ENCODE results near the gene VIT. TPM values are rescaled to one million over a fixed set of nuclear protein-coding genes. Genes with fewer than 3 reads are reported as not detected.

VIT gene
- polyA plus RNA-seq, 1 of the 3 experiments (the other 2 are of a cell fraction) = not detected

DNA sequence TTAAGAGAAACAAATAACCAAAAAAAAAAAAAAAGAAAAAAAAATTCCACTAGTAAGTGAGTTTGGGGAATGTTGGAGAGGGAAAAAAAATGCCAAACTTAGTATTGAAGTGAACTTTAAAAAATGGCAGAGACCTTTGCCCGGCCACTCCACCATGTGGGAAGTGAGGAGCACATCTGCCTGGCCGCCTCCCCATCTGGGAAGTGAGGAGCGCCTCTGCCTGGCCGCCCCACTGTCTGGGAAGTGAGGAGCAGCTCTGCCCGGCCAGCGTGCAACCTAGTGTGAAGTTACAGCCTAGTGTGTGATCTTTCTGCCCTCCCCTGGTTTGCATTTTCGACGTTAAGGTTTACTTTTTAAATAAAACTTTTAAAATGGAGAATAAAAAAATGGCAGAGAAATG, 33.9 kb upstream of the VIT start:
- Histone ChIP-seq H3K4me2 (no peak overlapping the region), H3K4me1 (ENCODE audit: control insufficient read depth in 1 of 2, insufficient read depth in 2 of 2, low read depth in 1 of 2, low read length in 1 of 2) (no peaks in the 10 kb centered on the region; a peak in 1 of 4 replicates), H3K36me3 (replicated peaks in 1 of 2; ENCODE audit: control insufficient read depth in 1 of 2, insufficient read depth in 2 of 2, low read length in 1 of 2) (no peaks in the 10 kb centered on the region), H3F3A (replicated peaks; ENCODE audit: insufficient read depth) (peaks cover 9% of the 10 kb centered on the region), H3K27ac (ENCODE audit: low read depth in 2 of 2, low read length in 1 of 2) (no peak overlapping the region), H4K20me1 (ENCODE audit: insufficient read depth) (no peaks in the 10 kb centered on the region), H3K9ac (no peak overlapping the region), H3K9me2 (no peaks in the 10 kb centered on the region), H3K79me2 (ENCODE audit: insufficient read depth) (no peaks in the 10 kb centered on the region), H3K9me3 (no peaks in the 10 kb centered on the region), H3K4me3 (ENCODE audit: low read depth in 2 of 2, low read length in 1 of 2) (no peak overlapping the region), H2AFZ (ENCODE audit: low read depth) (no peak overlapping the region), H3K27me3 (ENCODE audit: insufficient read depth) (no peaks in the 10 kb centered on the region)
- TF ChIP-seq TEAD4 (IDR thresholded peaks at IDR 0.05; ENCODE audit: borderline replicate concordance, insufficient read depth) = no peak
- TF ChIP-seq RAD21 (IDR thresholded peaks at IDR 0.05; ENCODE audit: low read length) = no peak
- DNase-seq = no peak
- POLR2A ChIA-PET = no interaction called here
- CTCF ChIA-PET = interaction anchor here (1.1 to 6.0 kb wide), 3 partner anchors 35 to 309 kb away, joined by 3 to 57 read pairs (median 3); partner anchors contain the start of gene CRIM1
- 73% methylated on average over 8 of the region's 8 CpGs for WGBS (ENCODE audit: low lambda C conversion rate)

DNA sequence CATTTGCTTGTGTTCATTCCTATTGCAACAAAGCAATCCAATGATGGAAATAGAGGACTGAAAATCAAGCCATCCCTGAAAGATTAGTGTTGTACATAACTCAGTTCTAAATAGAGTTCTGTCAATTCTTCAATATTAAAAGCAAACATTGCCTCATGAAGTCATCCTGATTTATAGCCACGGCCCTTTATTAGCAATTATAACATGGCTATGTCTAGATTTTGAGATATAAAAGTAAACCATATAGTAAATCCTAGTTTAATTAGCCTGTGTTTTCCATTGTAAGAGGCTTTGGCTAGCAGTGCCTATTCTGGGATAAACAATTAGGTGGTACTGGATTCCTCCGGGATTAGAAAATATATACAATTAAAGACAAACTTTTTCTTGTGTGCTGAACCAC, 33.2 kb upstream of the VIT start:
- no peak overlapping the region for H3K4me3 ChIP-seq (ENCODE audit: low read depth in 2 of 2, low read length in 1 of 2)
- WGBS (ENCODE audit: low lambda C conversion rate) = 29% methylated on average over 2 of the region's 2 CpGs
- H3K27ac ChIP-seq (ENCODE audit: low read depth in 2 of 2, low read length in 1 of 2) = no peak overlapping the region
- H3K9me2 ChIP-seq = no peaks in the 10 kb centered on the region
- DNase-seq = no peak
- H3F3A ChIP-seq (replicated peaks; ENCODE audit: insufficient read depth) = peaks cover 9% of the 10 kb centered on the region
- CTCF ChIA-PET = interaction anchor here (0.9 to 6.0 kb wide), 17 partner anchors 10 to 791 kb away, joined by 3 to 57 read pairs (median 10); partner anchors contain the start of gene CRIM1
- no peak for TF ChIP-seq YY1 (IDR thresholded peaks at IDR 0.05; ENCODE audit: low read depth)
- TF ChIP-seq NRF1 (IDR thresholded peaks at IDR 0.05; ENCODE audit: low read depth, low read length) = no peak
- no peak for TF ChIP-seq SIN3A (IDR thresholded peaks at IDR 0.05; ENCODE audit: borderline replicate concordance, low read depth, low read length)
- H3K9me3 ChIP-seq = no peaks in the 10 kb centered on the region
- no peaks in the 10 kb centered on the region for H3K36me3 ChIP-seq (replicated peaks in 1 of 2; ENCODE audit: control insufficient read depth in 1 of 2, insufficient read depth in 2 of 2, low read length in 1 of 2)
- no peaks in the 10 kb centered on the region; a peak in 1 of 4 replicates for H3K4me1 ChIP-seq (ENCODE audit: control insufficient read depth in 1 of 2, insufficient read depth in 2 of 2, low read depth in 1 of 2, low read length in 1 of 2)
- POLR2A ChIA-PET = no interaction called here
- H4K20me1 ChIP-seq (ENCODE audit: insufficient read depth) = no peaks in the 10 kb centered on the region
- no peaks in the 10 kb centered on the region for H3K79me2 ChIP-seq (ENCODE audit: insufficient read depth)
- H3K4me2 ChIP-seq = no peak overlapping the region; the same call in 1 of the 2 replicates
- no peaks in the 10 kb centered on the region for H3K27me3 ChIP-seq (ENCODE audit: insufficient read depth)
- no peak overlapping the region for H3K9ac ChIP-seq
- H2AFZ ChIP-seq (ENCODE audit: low read depth) = peak overlapping the region; percentile 67; the same call in 1 of the 2 replicates

DNA sequence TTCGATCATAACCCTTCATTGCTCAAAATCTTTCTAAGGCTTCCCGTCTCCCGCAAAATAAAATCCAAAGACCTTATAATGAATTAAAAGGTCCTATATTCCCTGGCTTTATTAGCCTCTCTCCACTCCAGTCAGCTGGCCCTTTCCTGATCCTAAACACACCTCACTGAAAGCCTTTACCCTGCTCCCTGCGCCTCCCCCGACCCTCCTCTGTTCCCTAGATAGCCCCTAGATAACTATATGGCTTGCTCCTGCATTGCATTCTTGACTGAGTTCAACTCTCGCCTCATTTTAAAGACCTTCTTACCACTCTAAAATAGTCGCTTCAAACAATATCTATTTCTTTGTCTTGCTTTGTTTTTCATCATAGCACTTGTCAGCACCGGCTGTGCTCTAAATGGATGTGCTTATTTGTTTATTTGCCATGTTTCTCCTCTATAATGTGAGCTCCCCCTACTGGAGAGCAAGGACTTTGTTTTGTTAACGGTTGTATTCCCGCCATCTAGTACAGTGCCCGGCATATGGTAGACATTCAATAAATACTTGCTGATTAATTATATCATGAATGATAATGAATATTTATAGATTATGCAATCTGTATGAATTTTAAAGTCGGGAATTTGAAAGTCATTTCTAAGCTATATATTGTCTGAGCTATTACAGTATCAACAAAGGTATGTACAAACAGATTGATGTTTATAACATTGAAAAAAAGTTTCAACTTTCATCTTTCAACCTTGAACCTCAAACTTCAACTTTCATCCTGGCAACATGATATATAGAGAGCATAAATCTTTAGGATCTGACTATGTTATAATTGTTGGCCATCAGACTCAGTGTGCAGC, 32.4 kb upstream of the VIT start:
- Histone ChIP-seq H3K4me3 (ENCODE audit: low read depth in 2 of 2, low read length in 1 of 2) (no peak overlapping the region), H3K9me2 (no peaks in the 10 kb centered on the region), H3K9ac (no peak overlapping the region), H2AFZ (ENCODE audit: low read depth) (peak overlapping the region; percentile 67), H3K27me3 (ENCODE audit: insufficient read depth) (no peaks in the 10 kb centered on the region), H4K20me1 (ENCODE audit: insufficient read depth) (no peaks in the 10 kb centered on the region), H3K36me3 (replicated peaks in 1 of 2; ENCODE audit: control insufficient read depth in 1 of 2, insufficient read depth in 2 of 2, low read length in 1 of 2) (no peaks in the 10 kb centered on the region), H3K27ac (ENCODE audit: low read depth in 2 of 2, low read length in 1 of 2) (no peak overlapping the region), H3K79me2 (ENCODE audit: insufficient read depth) (no peaks in the 10 kb centered on the region), H3F3A (replicated peaks; ENCODE audit: insufficient read depth) (peaks cover 9% of the 10 kb centered on the region), H3K9me3 (no peaks in the 10 kb centered on the region), H3K4me2 (peak overlapping the region; percentile 18; the same call in 1 of the 2 replicates), H3K4me1 (ENCODE audit: control insufficient read depth in 1 of 2, insufficient read depth in 2 of 2, low read depth in 1 of 2, low read length in 1 of 2) (no peaks in the 10 kb centered on the region; a peak in 1 of 4 replicates)
- WGBS (ENCODE audit: low lambda C conversion rate) = 30% methylated on average over 12 of the region's 12 CpGs
- CTCF ChIA-PET = interaction anchor here (0.6 to 6.0 kb wide), 63 partner anchors 9 to 792 kb away, joined by 3 to 57 read pairs (median 4); partner anchors contain the start of gene CRIM1
- peak; percentile 66 for DNase-seq
- POLR2A ChIA-PET = no interaction called here
- TF ChIP-seq, protein P1, sequence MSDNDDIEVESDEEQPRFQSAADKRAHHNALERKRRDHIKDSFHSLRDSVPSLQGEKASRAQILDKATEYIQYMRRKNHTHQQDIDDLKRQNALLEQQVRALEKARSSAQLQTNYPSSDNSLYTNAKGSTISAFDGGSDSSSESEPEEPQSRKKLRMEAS (IDR thresholded peaks at IDR 0.05; ENCODE audit: low read depth) = no peak
- TF ChIP-seq, protein P2, sequence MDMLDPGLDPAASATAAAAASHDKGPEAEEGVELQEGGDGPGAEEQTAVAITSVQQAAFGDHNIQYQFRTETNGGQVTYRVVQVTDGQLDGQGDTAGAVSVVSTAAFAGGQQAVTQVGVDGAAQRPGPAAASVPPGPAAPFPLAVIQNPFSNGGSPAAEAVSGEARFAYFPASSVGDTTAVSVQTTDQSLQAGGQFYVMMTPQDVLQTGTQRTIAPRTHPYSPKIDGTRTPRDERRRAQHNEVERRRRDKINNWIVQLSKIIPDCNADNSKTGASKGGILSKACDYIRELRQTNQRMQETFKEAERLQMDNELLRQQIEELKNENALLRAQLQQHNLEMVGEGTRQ (IDR thresholded peaks at IDR 0.05; ENCODE audit: borderline replicate concordance, low read depth, low read length) = no peak
- TF ChIP-seq RXRA (IDR thresholded peaks at IDR 0.05; ENCODE audit: borderline replicate concordance, low read depth) = no peak
- no peak for TF ChIP-seq NRF1 (IDR thresholded peaks at IDR 0.05; ENCODE audit: low read depth, low read length)
- no peak for TF ChIP-seq JUND (IDR thresholded peaks at IDR 0.05)
- TF ChIP-seq, protein P3, sequence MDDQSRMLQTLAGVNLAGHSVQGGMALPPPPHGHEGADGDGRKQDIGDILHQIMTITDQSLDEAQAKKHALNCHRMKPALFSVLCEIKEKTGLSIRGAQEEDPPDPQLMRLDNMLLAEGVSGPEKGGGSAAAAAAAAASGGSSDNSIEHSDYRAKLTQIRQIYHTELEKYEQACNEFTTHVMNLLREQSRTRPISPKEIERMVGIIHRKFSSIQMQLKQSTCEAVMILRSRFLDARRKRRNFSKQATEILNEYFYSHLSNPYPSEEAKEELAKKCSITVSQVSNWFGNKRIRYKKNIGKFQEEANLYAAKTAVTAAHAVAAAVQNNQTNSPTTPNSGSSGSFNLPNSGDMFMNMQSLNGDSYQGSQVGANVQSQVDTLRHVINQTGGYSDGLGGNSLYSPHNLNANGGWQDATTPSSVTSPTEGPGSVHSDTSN (IDR thresholded peaks at IDR 0.05) = peak; percentile 66
- no peak for TF ChIP-seq GATA2 (CRISPR knock-in tag; IDR thresholded peaks at IDR 0.05)
- TF ChIP-seq FOSL2 (IDR thresholded peaks at IDR 0.05; ENCODE audit: borderline replicate concordance, low read depth) = no peak
- TF ChIP-seq RCOR1 (IDR thresholded peaks at IDR 0.05; ENCODE audit: low read length) = 0 out of 2 replicates have a peak, but pooled peaks have one; percentile 55
- TF ChIP-seq FOXJ3 (CRISPR knock-in tag; IDR thresholded peaks at IDR 0.05) = no peak
- no peak for TF ChIP-seq TEAD4 (IDR thresholded peaks at IDR 0.05; ENCODE audit: borderline replicate concordance, insufficient read depth)
- no peak for TF ChIP-seq EZH2phosphoT487 (IDR thresholded peaks at IDR 0.05; ENCODE audit: borderline replicate concordance, low read depth)
- no peak for TF ChIP-seq FOXM1 (IDR thresholded peaks at IDR 0.05; ENCODE audit: low read depth)
- TF ChIP-seq, protein P4, sequence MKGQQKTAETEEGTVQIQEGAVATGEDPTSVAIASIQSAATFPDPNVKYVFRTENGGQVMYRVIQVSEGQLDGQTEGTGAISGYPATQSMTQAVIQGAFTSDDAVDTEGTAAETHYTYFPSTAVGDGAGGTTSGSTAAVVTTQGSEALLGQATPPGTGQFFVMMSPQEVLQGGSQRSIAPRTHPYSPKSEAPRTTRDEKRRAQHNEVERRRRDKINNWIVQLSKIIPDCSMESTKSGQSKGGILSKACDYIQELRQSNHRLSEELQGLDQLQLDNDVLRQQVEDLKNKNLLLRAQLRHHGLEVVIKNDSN (IDR thresholded peaks at IDR 0.05; ENCODE audit: borderline replicate concordance, low read depth) = no peak
- TF ChIP-seq TAF1 (IDR thresholded peaks at IDR 0.05; ENCODE audit: borderline replicate concordance, low read depth, low read length) = no peak

All from SK-N-SH (cell line).